AG04450 (cell line): Measurements from ENCODE around the gene PPM1N. TPM values are rescaled to one million over a fixed set of nuclear protein-coding genes. Genes with fewer than 3 reads are reported as not detected.

Source experiments
- CTCF ChIA-PET: fragments of 300-600, 350-600 bp; formaldehyde crosslinking; extraction: SDS; loops from one replicate; lab custom pipeline; 2022; ENCODE audit warnings: antibody characterized with exemption, inconsistent platforms; lab: Charles Lee
- POLR2A ChIA-PET: fragments of 350-600 bp; formaldehyde crosslinking; extraction: SDS; loops from one replicate; lab custom pipeline; 2021; ENCODE audit warnings: antibody characterized with exemption, inconsistent platforms; lab: Yijun Ruan, JAX
- DNase-seq: peaks from one replicate; pipeline ENCODE4 v3.0.0-alpha.2; 2011; ENCODE audit warnings: low read depth, low spot score
- H3K27ac ChIP-seq: one replicate; pipeline ENCODE4 v1.5.1; 2012; ENCODE audit warnings: low read depth, low read length, control low read depth
- H3K27me3 ChIP-seq: one replicate; pipeline ENCODE4 v1.6.0; 2012; ENCODE audit warnings: low read length; ENCODE audit not compliant: control insufficient read depth, insufficient read depth
- H3K4me3 ChIP-seq: 2 replicates; pipeline ENCODE4 v1.5.1; 2011; ENCODE audit warnings: mild to moderate bottlenecking, low read depth, low read length, control low read depth
- H3K9me3 ChIP-seq: 2 replicates; pipeline ENCODE4 v1.5.1; 2012; ENCODE audit warnings: low read length; ENCODE audit not compliant: control insufficient read depth, insufficient read depth
- CTCF ChIP-seq: IDR thresholded peaks from 2 replicates; pipeline ENCODE4 v1.5.1; 2011; ENCODE audit warnings: low read depth, low read length, control low read depth, inconsistent platforms
- polyA plus RNA-seq: library from polyadenylated mRNA; depleted of rRNA; stranded (reverse); fragments of >200 nt; gene quantifications from 2 replicates; pipeline ENCODE4 v1.2.3, GENCODE V29; 2011

PPM1N gene
- polyA plus RNA-seq, 1 experiment: 1.5 TPM

DNA sequence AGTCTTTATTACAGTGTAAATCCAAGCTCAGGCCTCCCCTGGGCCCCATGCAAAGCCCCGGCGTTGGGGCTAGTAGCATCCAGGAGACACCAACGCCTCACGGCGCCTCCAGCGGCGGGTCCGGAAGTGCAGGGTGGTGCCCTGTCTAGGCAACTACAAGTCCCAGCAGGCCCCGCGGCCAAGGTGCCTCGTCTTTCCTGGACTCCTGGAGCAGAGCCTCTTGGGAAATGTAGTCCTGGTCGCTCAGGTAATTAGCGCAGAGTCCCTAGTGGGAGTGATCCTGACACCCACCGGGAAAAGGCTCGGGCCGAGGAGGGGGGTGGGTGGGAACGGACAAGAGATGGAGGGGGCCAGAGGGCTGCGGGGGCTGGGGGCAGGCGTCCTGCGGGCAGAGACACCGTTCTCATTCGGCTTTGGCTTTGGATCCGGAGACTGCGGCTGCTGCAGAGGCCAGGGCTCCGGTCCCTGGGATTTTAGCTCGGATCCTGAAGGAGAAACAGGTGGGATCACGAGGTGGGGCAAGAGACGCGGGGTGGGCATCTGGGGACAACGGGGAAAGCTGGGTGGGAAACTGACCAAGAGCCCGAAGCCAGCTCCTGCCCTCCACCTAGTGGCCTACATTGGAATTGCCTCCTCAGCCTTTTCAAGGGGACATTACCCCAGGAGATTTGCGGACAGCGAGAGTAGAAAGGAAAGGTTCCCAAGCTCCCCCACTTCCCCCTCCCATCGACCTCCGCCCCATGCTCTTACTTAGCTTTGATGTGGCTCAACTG lies 12.8 kb upstream of the PPM1N start:
- DNase-seq: peak; percentile 89
- H3K4me3 ChIP-seq: peak overlapping the region; percentile 81
- no peak overlapping the region for H3K27ac ChIP-seq
- H3K9me3 ChIP-seq: no peaks in the 10 kb centered on the region
- no peaks in the 10 kb centered on the region for H3K27me3 ChIP-seq
- CTCF ChIA-PET: interaction anchor here (0.5 to 3.7 kb wide), 43 partner anchors 8 to 1654 kb away, joined by 3 to 54 read pairs (median 4); partner anchors contain the start of genes FOSB, PPM1N, QPCTL and RTN2
- peak; percentile 92 for TF ChIP-seq CTCF
- POLR2A ChIA-PET: interaction anchor here (0.7 to 1.7 kb wide), 3 partner anchors 9 to 46 kb away, joined by 3 to 10 read pairs (median 7); partner anchors contain the start of gene RTN2

GRCh38 chr19:45488708-45489107 lies 9.5 kb upstream of the PPM1N start:
- no peak overlapping the region for H3K4me3 ChIP-seq
- TF ChIP-seq CTCF: no peak
- H3K27ac ChIP-seq: no peak overlapping the region
- POLR2A ChIA-PET: no interaction called here
- no peaks in the 10 kb centered on the region for H3K9me3 ChIP-seq
- CTCF ChIA-PET: interaction anchor here (2.5 kb wide), 1 partner anchor 10 kb away, joined by 11 read pairs; no protein-coding TSS in a partner anchor
- DNase-seq: no peak
- no peaks in the 10 kb centered on the region for H3K27me3 ChIP-seq

DNA sequence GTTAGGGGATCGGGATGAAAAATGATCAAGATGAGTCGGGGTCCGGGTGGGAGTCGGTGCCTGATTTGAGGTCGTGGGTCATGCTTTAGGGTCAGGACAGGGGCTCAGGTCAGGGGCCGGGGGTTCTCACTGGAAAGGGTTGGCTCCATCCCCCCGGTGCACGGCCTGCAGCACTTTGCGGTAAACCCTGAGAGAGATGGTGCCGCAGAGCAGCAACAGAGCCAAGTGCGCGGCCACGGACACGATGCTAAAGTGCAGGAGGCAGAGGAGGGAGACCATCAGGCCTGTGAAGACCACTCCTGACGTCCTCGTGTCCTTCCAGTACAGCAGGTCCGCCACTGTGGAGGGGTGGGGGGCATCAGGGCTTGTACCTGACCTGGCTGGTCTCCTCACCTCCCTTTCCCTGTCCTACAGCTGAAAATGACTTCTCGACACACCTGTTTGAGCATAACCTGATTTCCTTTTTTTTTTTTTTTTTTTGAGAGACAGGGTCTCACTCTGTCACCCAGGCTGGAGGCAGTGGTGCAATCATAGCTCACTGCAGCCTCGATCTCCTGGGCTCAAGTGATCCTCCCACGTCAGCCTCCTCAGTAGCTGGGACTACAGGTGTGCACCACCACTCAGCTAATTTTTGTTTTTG lies 8.9 kb upstream of the PPM1N start:
- no peak for DNase-seq
- no peak overlapping the region for H3K4me3 ChIP-seq
- no peaks in the 10 kb centered on the region for H3K9me3 ChIP-seq
- no peak for TF ChIP-seq CTCF
- H3K27ac ChIP-seq: no peak overlapping the region
- CTCF ChIA-PET: interaction anchor here (0.6 to 2.5 kb wide), 3 partner anchors 11 to 204 kb away, joined by 3 to 11 read pairs (median 6); no protein-coding TSS in a partner anchor
- POLR2A ChIA-PET: no interaction called here
- no peaks in the 10 kb centered on the region for H3K27me3 ChIP-seq

GRCh38 chr19:45492137-45492626 lies 6.1 kb upstream of the PPM1N start:
- no peak for TF ChIP-seq CTCF
- ChIA-PET POLR2A (no interaction called here), CTCF (interaction anchor here (1.5 kb wide), 1 partner anchor 14 kb away, joined by 5 read pairs; no protein-coding TSS in a partner anchor)
- no peaks in the 10 kb centered on the region for H3K27me3 ChIP-seq
- H3K27ac ChIP-seq: no peak overlapping the region
- no peaks in the 10 kb centered on the region for H3K9me3 ChIP-seq
- no peak for DNase-seq
- no peak overlapping the region; the same call in 1 of the 2 replicates for H3K4me3 ChIP-seq
